ENCODE measurements around the gene AGPAT3.
"Not testable (repeated sequence)": the region's sequence is repeated elsewhere in the genome, so short reads cannot be mapped to it uniquely, and the experiment has no call there.

AGPAT3 gene

DNA sequence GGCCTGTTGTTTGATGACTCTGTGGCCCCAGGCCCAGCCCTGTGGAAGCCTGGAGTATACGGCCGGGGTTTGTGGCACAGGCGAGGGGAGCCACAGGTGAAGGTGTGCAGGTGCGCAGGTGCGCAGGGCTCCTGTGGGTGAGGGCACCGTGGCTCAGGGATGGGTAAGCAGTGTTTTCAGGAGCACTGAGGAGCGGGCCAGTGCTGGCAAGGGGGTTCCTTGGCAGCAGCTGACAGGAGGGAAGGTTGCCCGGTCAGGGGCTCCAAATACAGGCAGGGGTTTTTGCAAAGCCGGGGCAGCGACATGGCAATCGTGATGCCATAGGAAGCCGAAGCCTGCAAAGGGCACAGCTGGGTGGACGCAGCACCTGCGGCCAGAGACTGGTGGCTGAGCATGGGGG lies 20.7 kb downstream of the AGPAT3 start:
- DNase-seq, result no peak

DNA sequence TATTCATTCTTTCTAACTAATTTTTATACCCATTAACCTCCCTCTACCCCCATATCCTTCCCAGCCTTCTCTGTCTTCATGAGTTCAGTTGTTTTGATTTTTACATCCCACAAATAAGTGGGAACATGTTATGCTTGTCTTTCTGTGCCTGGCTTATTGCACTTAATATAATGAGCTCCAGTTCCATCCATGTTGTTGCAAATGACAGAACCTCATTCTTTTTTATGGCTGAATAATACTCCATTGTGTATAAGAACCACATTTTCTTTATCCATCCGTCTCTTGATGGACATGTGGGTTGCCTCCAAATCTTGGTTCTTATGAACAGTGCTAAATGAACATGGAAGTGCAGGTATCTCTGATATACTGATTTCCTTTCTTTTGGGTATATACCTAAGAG lies 21.5 kb downstream of the AGPAT3 start:
- DNase-seq, result no peak

- no peak for DNase-seq
Measured at GRCh38 chr21:43889069-43889468, 24.0 kb downstream of the AGPAT3 start.

DNA sequence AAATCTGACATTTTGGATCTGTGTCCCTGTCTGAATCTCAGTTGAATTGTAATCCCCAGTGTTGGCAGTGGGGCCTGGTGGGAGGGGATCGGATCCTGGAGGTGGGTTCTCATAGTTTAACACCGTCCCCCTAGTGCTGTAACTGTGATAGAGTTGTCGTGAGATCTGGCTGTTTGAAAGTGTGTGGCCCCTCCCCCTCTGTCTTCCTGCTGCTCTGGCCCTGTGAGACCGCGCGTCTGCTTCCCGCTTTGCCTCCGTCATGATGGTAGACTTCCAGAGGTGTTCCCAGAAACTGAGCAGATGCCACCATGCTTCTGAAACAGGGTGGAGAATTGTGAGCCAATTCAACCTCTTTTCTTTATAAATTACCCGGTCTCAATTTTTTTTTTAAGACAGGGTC lies 25.0 kb downstream of the AGPAT3 start:
- no peak for DNase-seq

DNA sequence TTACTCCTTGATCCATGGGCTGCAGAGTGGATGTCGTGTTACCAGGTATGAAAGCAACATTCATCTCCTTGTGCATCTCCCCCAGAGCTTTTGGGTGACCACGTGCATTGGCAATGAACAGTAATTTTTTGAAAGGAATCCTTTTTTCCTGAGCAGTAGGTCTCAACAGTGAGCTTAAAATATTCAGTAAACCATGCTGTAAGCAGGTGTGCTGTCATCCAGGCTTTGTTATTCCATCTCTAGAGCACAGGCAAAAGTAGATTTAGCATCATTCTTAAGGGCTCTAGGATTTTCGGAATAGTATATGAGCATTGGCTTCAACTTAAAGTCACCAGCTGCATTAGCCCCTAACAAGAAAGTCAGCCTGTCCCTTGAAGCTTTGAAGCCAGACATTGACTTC lies 27.3 kb downstream of the AGPAT3 start:
- DNase-seq, result no peak

- no peak for DNase-seq
Measured at GRCh38 chr21:43892984-43893535, 28.0 kb downstream of the AGPAT3 start.

DNA sequence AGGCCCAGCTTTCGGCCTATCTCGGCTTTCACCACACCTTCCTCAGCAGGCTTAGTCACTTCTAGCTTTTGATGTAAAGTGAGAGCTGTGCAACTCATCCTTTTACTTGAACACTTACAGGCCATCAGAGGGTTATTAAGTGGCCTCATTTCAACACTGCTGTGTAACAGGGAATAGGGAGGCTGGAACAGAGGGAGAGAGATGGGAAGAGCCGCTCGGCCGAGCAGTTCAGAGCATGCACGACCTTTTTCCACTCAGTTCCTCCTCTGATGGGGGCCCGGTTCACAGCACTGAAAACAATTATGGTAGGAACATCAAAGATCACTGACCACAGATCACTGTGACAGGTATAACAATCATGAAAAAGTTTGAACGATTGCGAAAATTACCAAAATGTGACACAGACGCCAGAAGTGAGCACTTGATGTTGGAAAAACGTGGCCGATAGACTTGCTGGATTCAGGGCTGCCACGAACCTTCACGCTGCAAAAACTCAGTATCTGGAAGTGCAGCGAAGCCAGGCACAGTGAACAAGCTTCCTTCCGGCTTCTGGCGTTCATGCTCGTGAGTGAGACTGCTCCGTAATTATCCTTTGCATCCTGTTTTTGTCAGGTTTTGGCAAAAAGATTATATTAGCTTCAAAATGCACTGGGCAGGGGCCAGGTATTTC lies 28.6 kb downstream of the AGPAT3 start:
- no peak for DNase-seq

- no peak for DNase-seq
Measured at GRCh38 chr21:43894206-43894577, 29.2 kb downstream of the AGPAT3 start.

- no peak for DNase-seq
Measured at GRCh38 chr21:43895196-43895595, 30.2 kb downstream of the AGPAT3 start.

DNA sequence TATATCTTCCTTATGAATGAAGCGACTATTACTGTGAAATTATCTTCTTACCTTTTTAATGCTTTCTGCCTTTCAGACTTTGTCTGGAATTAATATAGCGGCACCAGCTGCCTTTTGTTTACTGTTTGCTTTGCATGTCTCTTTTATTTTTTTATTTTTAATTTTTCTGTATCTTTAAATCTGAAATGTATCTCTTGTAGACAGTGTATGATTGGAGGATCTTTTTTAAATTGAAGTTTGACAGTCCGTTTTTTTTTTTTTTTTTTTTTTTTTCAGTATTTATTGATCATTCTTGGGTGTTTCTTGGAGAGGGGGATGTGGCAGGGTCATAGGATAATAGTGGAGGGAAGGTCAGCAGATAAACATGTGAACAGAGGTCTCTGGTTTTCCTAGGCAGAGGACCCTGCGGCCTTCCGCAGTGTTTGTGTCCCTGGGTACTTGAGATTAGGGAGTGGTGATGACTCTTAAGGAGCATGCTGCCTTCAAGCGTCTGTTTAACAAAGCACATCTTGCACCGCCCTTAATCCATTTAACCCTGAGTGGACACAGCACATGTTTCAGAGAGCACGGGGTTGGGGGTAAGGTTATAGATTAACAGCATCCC lies 31.8 kb downstream of the AGPAT3 start:
- not testable (repeated sequence) for DNase-seq

DNA sequence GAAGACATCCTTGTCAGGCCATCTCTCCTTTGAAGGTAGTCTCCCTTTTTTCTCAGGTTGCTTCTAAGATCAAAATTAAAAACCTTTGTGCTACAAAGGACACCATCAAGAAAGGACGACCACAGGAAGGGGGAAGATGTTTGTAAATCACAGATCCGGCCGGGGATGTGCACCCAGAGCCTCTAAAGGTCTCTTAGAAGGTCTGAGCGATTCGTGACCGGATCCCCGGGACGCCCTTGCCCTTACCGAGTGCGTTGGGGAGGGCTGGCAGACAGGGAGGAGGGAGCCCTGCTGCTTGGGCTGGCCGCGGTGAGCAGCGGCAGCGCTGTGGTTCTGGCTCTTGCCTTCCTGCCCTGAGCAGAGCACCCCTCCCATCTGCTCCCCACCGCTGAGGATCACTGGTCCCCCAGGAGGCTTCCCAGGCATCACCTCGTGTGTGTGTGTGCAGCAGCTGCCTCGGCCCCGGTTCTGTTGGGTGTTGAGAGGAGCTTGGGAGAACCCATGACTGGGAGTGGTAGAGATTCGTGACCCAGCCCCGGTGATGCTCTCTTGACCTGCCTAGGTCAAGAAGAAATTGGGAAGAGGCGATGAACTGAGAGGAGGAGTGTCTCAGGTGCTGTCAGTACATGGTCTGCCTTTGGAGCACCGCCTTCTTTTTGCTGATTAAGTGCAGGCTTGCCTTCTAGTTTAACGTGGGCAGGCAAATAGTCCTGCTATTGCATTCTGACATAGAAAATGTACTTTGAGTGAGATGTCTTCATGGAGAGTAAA lies 34.5 kb downstream of the AGPAT3 start:
- no peak for DNase-seq

GRCh38 chr21:43900078-43900385 lies 35.0 kb downstream of the AGPAT3 start:
- DNase-seq, result no peak

DNA sequence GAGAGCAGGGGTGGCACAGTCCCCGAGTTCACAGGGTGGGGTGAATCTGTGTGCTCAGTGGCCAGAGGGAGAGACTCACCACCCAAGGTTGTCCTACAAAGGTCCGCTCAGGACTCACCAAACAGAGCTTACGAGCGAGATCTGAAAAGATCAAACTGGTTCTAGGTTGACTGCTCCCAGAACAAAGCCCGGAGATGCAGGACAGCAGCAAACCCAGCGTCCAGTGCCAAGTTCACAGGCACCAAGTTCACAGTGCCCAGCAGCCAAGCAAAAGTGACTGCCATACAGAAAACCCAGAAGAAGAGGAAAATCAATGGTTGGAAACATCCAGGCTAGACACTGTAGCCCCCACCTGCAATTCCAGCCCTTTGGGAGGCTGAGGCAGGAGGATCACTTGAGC lies 35.7 kb downstream of the AGPAT3 start:
- DNase-seq, result no peak

- no peak for DNase-seq
Measured at GRCh38 chr21:43902441-43902840, 37.4 kb downstream of the AGPAT3 start.

GRCh38 chr21:43903451-43904091 lies 38.5 kb downstream of the AGPAT3 start:
- DNase-seq, result no peak

GRCh38 chr21:43904331-43904781 lies 39.3 kb downstream of the AGPAT3 start:
- DNase-seq, result no peak

DNA sequence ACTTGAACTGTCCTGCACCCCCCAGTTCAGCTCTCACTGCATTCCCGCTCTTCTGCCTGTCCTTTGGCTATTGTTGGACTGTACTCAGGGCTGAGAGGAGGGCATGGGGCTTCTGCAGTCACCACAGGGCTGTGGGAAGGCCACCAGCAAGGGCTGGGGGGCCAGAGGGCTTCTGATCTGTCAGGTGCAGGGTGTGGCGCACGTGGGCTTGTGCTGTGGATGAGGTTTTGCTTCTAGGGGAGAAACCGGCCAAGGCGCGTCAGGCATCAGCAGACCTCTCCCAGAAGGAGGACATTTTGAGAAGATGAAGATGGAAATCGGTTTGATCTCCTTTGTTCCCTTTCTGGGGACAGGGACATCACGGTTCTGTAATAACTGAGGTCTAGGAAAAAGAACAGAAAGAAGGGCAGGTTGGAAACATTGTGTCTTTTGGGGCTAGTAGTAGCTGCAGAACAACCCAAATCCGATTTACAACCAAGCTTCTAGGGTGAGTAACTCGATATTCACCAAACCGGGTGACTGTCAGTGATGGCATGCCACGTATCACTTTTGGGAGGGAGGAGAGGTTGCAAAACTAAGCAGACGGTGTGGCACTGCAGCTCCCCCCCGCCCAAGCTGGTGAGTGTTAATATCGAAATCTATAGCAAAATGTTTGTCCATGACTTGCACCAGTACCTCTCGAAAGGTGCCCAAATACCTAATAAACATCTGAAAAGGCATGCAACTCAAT lies 40.9 kb downstream of the AGPAT3 start:
- DNase-seq, result no peak

GRCh38 chr21:43906585-43907370 lies 41.8 kb downstream of the AGPAT3 start:
- DNase-seq, result no peak

DNA sequence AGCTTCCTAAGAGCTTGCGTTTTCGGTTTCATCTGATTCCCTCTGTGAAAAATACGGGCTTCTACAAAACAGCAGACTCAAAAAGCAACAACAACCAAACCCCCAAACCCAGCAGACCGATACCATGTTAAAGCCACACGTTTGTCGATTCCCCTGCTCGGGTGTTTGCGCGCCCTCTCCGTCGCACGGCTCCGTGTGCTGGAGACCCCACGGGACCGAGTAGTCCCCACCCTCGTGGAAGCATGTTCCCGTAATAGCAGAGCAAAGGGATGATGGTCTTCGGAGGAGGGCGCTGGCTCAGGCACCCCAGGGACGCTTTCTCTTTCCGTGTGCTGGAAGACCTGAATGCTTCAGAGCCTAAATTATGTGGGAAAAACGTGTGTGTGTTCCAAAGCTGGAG lies 42.7 kb downstream of the AGPAT3 start:
- no peak for DNase-seq

- DNase-seq, result no peak
Measured at GRCh38 chr21:43908167-43908566, 43.1 kb downstream of the AGPAT3 start.

- DNase-seq, result no peak
Measured at GRCh38 chr21:43909741-43910400, 44.8 kb downstream of the AGPAT3 start.

Data from inflammatory macrophage treated with lipopolysaccharide for 4 hours (primary cell).